HCT116 (cell line): ENCODE measurements around the gene SDK2.

ENCODE experiments used
- CBX3 ChIP-seq: IDR thresholded peaks from 2 replicates; pipeline ENCODE4 v1.6.1; 2012; ENCODE audit warnings: low read depth
- CTCF ChIP-seq, 3 experiments: fragments of 200-600 bp in 1 of 3; sonication (generic) in 1 of 3; IDR thresholded peaks in 2 of 3; conservative IDR thresholded peaks in 1 of 3; 2 replicates each; pipeline ENCODE4 v1.5.1; 2012 to 2017; ENCODE audit warnings: low read depth in 2 of 3, low read length in 2 of 3, antibody characterized with exemption in 1 of 3, borderline replicate concordance in 1 of 3, control low read depth in 1 of 3, mild to moderate bottlenecking in 1 of 3, mixed read lengths in 1 of 3, mixed run types in 1 of 3, moderate library complexity in 1 of 3; ENCODE audit not compliant: insufficient read depth in 1 of 3
- MAX ChIP-seq: IDR thresholded peaks from 2 replicates; pipeline ENCODE4 v1.6.1; 2012
- REST ChIP-seq: IDR thresholded peaks from 2 replicates; pipeline ENCODE4 v1.6.1; 2012; ENCODE audit warnings: low read depth
- SRF ChIP-seq: IDR thresholded peaks from 2 replicates; pipeline ENCODE4 v1.6.1; 2012; ENCODE audit warnings: low read depth

- no peak for TF ChIP-seq CTCF (IDR thresholded peaks at IDR 0.05 in 2 of 3, conservative IDR thresholded peaks at IDR 0.05 in 1 of 3; ENCODE audit: borderline replicate concordance in 1 of 3, insufficient read depth in 1 of 3, low read depth in 2 of 3, low read length in 2 of 3)
- no peak for TF ChIP-seq CBX3
- TF ChIP-seq SRF = no peak
- TF ChIP-seq REST = no peak
- no peak for TF ChIP-seq MAX
These were observed 280.1 kb downstream of the SDK2 start for GRCh38 chr17:73364155-73364522.
